Measurements from ENCODE around the gene PTPRN2.

Gene PTPRN2

GRCh38 chr7:158486919-158487318 is 100.7 kb downstream of the PTPRN2 start:
- no peak for DNase-seq

DNA sequence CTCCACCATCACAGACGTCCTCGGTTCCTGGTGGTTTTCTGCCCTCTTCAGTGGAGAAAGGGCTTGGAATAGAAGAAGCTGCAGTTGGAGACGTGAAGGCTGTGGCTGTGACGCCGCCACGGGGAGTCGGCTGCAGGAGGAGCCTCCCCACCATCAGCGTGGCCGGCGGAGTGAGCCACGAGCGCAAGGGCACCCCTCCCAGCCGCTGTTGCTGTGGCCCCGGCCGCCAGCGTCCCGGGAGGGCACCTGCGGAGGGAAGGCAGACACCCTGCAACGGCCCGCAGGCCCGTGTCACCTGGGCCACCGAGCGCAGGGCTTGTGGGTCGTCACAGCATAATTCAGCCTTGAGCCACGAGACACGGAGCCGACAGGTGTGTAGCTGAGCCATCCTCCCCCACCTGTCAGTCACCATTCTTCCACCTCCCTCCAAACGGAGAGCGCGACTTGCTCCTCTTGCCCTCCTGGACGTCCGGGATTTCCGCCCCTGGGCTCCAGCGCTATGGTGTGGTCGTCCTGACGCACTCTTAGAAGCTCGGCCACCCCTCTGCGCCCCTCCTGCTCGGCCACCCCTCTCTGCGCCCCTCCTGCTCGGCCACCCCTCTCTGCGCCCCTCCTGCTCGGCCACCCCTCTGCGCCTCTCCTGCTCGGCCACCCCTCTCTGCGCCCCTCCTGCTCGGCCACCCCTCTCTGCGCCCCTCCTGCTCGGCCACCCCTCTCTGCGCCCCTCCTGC is 102.7 kb downstream of the PTPRN2 start:
- DNase-seq = no peak

DNA sequence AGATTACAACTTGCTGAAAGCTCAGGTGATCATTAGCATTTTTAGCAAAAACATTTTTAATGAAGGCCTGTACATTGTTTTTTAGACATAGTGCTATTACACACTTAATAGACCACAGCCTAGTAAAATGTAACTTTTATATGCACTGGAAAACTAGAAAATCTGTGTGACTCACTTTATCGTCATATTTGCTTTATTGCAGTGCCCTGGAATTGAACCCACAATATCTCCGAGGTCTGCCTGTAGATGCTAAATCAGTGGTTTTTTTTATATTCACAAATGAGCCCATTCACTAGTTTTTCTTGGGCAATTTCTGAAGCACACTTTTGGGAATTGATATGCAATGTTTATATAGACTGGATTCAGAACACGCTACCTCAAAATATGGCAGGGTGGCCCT is 105.1 kb downstream of the PTPRN2 start:
- DNase-seq = no peak

GRCh38 chr7:158479664-158480025 is 108.0 kb downstream of the PTPRN2 start:
- no peak for DNase-seq

DNA sequence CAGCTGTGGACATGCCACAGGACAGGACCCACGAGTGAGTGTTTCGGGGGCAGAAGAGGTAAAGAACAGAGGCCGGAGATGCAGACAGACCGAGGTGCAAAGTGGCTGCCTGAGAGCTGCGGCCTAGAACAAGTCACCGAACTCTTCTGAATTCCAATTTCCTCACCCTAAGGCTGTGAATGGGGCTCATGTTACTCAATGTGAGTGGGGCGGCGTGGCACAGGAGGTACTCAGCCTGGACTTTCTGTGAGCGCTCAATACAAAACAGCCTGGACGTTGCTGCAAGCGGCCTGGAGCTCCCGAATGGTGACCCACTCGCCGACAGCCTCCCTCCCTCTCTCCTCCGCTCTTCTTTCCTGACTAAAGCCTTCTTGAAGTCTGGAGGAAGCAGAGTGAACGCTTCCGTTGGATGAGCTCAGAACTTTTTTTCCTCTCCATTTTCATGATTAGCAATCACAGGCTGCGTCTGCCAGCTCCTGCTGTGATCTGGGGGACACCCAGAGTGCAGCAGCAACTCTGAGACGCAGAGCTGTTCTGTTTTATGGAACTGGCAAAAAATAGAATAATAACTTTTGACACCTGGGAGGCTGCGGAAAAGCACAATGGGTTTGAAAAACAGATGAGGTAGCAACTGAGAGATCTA is 108.5 kb downstream of the PTPRN2 start:
- no peak for DNase-seq

- DNase-seq = no peak
Measured at GRCh38 chr7:158477866-158478265, 109.8 kb downstream of the PTPRN2 start.

DNA sequence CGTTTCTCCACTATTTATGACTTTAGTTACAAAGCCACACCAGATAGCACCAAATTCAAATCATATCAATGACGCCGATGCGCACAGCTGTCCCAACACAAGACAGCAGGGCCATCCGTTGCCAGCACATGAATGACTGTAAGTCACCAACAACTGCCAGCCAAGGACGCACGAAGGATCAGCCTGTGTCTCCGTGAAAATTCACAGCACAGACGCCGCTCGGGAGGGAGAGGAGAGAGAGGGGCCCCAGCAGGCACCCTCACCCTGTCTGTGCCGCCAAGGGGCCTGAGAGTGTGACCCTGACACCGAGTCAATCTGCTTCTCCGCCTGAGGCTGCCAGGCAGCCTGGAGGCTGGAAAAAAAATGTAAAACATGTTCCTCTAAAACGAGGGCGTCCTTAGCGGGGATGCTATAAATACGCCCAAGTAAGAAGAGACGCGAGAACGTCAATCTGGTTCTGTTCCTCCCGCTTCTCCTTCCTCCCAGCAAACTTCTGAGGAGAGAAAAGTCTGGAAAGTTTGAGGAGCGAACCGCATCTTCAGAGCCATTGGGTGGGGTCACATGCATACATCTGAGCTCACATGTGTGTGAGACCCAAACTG is 111.2 kb downstream of the PTPRN2 start:
- DNase-seq = no peak

DNA sequence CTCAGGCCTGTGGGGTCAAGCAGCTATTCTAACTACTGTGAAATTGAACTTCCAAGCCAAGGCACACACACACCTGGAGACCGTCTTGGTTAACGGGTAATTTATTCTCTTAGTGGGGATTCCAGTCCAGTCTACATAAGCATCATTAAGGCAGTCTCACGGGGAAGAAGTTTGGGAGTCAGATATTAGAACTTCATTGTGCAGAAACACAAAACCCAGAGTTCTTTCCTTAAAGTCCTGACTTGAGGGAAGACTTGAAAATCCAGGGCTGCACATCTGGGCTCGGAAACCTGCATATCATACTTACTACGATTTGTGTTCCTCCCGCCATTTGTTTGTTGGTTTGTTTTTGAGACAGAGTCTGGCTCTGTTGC is 112.0 kb downstream of the PTPRN2 start:
- DNase-seq = no peak

- DNase-seq = no peak
Measured at GRCh38 chr7:158475036-158475678, 112.5 kb downstream of the PTPRN2 start.

DNA sequence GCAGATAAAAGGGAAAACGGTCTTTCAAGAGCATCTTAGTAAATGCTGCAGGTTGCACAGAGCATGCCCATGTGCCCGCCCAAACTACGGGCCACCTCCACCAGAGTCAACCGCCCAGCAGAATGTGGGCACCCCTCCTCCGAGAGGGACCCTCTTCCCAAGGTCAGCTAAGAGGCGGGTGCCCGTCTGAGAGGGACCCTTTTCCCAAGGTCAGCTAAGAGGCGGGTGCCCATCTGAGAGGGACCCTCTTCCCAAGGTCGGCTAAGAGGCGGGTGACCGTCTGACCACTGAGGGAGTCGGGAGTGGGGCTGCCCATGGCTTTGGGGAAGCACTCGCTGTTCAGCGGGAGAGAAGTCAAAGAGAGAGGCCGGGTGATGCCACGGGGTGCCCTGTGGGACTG is 113.1 kb downstream of the PTPRN2 start:
- DNase-seq = no peak

DNA sequence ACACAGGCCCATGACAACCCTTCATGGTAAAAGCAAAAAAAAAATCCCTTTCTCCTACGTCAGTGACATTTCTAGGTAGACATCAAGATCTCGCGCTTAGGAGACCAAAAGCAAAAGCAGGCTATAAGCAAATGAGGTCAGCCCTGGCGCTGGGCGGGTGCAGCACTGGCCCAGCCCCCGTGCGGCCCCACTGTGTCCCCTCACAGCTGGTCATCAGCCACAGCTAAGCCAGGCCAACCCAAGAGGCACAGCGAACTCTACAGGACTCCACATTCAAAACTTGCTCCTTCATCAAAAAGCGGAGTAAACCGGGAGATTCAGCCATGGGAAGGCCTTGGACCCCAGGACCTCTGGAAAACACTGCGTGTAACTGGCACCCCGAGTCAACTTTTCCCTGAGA is 113.7 kb downstream of the PTPRN2 start:
- DNase-seq = no peak

GRCh38 chr7:158473221-158473620 is 114.4 kb downstream of the PTPRN2 start:
- no peak for DNase-seq

DNA sequence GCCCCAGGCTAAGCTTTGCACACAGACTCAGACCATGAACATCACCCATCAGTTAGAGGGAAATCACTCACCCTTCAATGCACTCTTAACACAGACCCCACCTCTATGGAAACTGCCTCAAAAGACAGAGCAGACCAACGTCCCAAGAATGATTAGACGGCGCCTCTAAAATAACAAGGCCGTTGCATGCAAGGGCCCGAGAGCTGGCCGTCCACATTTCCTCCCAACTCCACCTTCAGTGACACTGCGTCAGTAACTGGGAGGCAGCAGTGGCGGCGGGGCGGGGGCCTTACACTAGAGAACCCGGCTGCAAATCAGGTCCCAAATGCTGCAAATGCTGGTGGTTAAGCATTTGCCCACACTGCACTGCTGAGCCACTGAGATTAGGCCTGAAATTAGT is 115.0 kb downstream of the PTPRN2 start:
- DNase-seq = no peak

- no peak for DNase-seq
Measured at GRCh38 chr7:158471716-158472115, 115.9 kb downstream of the PTPRN2 start.

DNA sequence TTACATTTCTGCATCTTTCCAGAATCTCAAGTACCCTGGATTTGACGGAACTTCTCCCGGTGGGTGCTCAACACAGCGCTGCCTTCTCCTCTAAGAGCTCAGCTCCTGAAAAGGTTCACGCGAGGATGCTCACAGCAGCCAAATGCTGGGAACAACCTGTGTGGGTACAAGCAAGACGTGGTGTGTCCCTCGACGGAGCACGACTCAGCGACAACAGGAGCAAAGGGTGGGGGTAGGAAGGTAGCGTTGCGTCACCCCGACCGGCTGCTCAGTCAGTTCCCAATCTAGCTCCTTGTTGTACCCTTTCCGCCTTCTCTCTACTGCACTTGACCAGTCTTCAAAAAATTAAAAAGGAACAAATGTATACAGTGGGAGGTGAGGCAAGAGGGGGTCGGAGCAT is 117.3 kb downstream of the PTPRN2 start:
- DNase-seq = no peak

- no peak for DNase-seq
Measured at GRCh38 chr7:158469396-158470051, 118.1 kb downstream of the PTPRN2 start.

DNA sequence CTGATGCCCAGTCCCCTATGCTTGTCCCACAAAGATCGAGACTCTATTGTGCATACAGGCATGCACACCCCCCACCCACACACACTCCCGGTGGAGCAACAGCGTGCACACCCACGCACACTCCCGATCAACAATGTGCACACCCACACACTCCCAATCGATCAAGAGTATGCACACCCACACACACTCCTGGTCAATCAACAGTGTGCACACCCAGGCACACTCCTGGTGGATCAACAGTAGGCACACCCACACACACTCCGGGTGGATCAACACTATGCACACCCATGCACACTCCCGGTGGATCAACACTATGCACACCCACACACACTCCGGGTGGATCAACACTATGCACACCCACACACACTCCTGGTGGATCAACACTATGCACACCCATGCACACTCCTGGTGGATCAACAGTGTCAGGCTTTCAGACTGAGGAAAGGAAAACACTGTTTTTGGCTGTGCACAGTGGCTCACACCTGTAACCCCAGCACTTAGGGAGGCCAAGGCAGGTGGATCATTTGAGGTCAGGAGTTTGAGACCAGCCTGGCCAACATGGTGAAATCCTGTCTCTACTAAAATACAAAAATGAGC is 118.8 kb downstream of the PTPRN2 start:
- DNase-seq = no peak

- DNase-seq = no peak
Measured at GRCh38 chr7:158468181-158468580, 119.4 kb downstream of the PTPRN2 start.

DNA sequence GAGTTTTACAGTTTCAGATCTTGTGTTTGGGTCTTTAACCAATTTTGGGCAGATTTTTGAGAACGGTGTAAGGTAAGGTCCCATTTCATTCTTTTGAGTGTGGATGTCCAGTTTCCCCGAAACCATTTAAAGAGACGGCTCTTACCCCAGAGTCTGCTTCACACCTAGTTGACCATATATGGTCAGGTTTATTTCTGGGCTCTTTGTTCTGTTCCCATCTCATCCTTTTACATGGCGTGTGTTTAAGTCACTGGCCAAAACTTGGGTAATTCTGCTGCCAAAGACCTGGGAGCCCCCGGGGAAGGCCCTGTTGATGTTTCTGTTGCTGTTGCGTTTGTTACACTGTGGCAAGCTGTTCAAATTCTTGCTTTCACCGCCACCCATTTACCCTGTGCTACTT is 120.1 kb downstream of the PTPRN2 start:
- no peak for DNase-seq

DNA sequence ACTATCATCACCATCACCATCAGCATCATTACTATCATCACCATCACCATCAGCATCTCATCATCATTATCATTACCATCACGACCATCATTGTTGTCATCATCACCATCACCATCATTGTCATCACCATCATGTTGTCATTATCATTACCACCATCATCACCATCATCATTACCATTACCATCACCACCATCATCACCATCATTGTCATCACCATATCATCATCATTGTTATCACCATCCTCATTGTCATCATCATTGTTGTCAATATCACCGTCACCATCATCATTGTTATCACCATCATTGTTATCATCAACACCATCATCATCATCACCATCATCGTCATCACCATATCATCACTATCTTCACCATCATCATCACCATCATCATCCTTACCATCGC is 124.3 kb downstream of the PTPRN2 start:
- no peak for DNase-seq

- no peak for DNase-seq
Measured at GRCh38 chr7:158461824-158462223, 125.8 kb downstream of the PTPRN2 start.

- DNase-seq = no peak
Measured at GRCh38 chr7:158460665-158461064, 127.0 kb downstream of the PTPRN2 start.

- no peak for DNase-seq
Measured at GRCh38 chr7:158458716-158459282, 128.8 kb downstream of the PTPRN2 start.
